ENCODE data around the gene BRD7. TPM values are rescaled to one million over a fixed set of nuclear protein-coding genes. Genes with fewer than 3 reads are reported as not detected.
"Not testable (repeated sequence)": the region's sequence is repeated elsewhere in the genome, so short reads cannot be mapped to it uniquely, and the experiment has no call there.

The BRD7 gene
- total and polyA plus RNA-seq, 4 donors: 13.3 to 34.3 (median 14.1) TPM

DNA sequence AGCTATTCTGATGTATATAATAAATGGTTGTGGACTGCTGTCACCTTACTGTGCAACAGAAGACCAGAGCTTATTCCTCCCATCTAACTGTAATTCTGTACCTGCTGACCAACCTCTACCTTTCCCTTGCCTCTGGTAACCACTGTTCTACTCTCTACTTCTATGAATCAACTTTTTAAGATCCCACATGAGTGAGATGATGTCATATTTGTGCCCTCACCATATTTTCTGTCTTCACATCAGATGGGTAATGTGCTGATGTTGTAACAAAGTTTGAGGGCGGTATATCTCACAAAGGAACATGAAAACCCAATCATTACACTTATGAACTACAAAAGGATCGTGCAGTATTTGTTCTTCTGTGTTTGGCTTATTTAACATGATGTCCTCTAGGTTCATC is 16.8 kb downstream of the BRD7 start:
- DNase-seq (ENCODE audit: low spot score): no peak
- TF ChIP-seq, protein P1, sequence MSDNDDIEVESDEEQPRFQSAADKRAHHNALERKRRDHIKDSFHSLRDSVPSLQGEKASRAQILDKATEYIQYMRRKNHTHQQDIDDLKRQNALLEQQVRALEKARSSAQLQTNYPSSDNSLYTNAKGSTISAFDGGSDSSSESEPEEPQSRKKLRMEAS (IDR thresholded peaks at IDR 0.05): no peak
- TF ChIP-seq ZBTB33 (IDR thresholded peaks at IDR 0.05): no peak
- TF ChIP-seq SP1 (IDR thresholded peaks at IDR 0.05): no peak
- TF ChIP-seq GABPA (IDR thresholded peaks at IDR 0.05 in 1 of 2, conservative IDR thresholded peaks at IDR 0.05 in 1 of 2): no peak
- no peak for TF ChIP-seq NR2F2 (IDR thresholded peaks at IDR 0.05)
- TF ChIP-seq FOXA1 (IDR thresholded peaks at IDR 0.05): no peak
- TF ChIP-seq HNF4A (conservative IDR thresholded peaks at IDR 0.05): no peak
- TF ChIP-seq RXRA (IDR thresholded peaks at IDR 0.05): no peak
- no peak for TF ChIP-seq HNF4G (IDR thresholded peaks at IDR 0.05)
- no peak for TF ChIP-seq RAD21 (IDR thresholded peaks at IDR 0.05)
- no peak for TF ChIP-seq FOXA2 (IDR thresholded peaks at IDR 0.05)
- TF ChIP-seq TAF1 (conservative IDR thresholded peaks at IDR 0.05): no peak
- Histone ChIP-seq H3K9ac (ENCODE audit: low read depth in 1 of 2, low read length in 2 of 2) (no peak overlapping the region), H3K4me3 (ENCODE audit: low read depth in 1 of 3, low read length in 3 of 3) (no peak overlapping the region), H3K36me3 (ENCODE audit: control insufficient read depth in 4 of 4, insufficient read depth in 3 of 4, low read depth in 1 of 4, low read length in 3 of 4) (peaks cover 0 to 28% (median 19%) of the 10 kb centered on the region in 4 donors), H3K27ac (ENCODE audit: low read depth in 1 of 2, low read length in 2 of 2) (no peak overlapping the region), H3K27me3 (ENCODE audit: control insufficient read depth in 4 of 4, insufficient read depth in 4 of 4, low read length in 3 of 4) (no peaks in the 10 kb centered on the region), H3K9me3 (ENCODE audit: control insufficient read depth in 4 of 4, low read length in 3 of 4) (no peaks in the 10 kb centered on the region), H3K4me1 (ENCODE audit: control insufficient read depth in 4 of 4, insufficient read depth in 4 of 4, low read length in 3 of 4) (no peaks in the 10 kb centered on the region)
- 95% methylated on average over 2 of the region's 2 CpGs for WGBS

DNA sequence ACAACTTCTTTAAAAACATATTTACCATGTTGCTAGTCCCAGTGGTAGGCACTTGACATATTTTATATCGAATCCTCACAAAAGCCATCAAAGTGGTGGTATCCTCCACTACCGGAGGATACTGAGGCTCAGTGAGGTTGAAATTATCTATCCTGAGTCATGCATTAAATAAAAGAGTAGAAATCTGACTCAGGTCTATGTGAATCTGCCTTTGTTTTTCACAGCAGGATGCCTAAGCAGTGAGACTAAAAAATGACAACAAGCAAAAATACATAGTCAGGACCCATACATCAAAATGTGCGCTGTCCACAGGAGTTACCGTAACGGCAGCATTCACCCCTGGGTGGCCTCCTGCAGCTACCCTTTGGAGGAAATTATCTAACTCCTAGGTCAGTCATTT is 17.7 kb downstream of the BRD7 start:
- H3K36me3 ChIP-seq (ENCODE audit: control insufficient read depth in 4 of 4, insufficient read depth in 3 of 4, low read depth in 1 of 4, low read length in 3 of 4): peaks cover 0 to 28% (median 19%) of the 10 kb centered on the region in 4 donors
- no peaks in the 10 kb centered on the region for H3K4me1 ChIP-seq (ENCODE audit: control insufficient read depth in 4 of 4, insufficient read depth in 4 of 4, low read length in 3 of 4)
- no peak for TF ChIP-seq TAF1 (conservative IDR thresholded peaks at IDR 0.05)
- TF ChIP-seq FOXA1 (IDR thresholded peaks at IDR 0.05): no peak
- TF ChIP-seq GABPA (IDR thresholded peaks at IDR 0.05 in 1 of 2, conservative IDR thresholded peaks at IDR 0.05 in 1 of 2): no peak
- no peak for TF ChIP-seq NR2F2 (IDR thresholded peaks at IDR 0.05)
- no peak overlapping the region for H3K27ac ChIP-seq (ENCODE audit: low read depth in 1 of 2, low read length in 2 of 2)
- no peaks in the 10 kb centered on the region for H3K9me3 ChIP-seq (ENCODE audit: control insufficient read depth in 4 of 4, low read length in 3 of 4)
- H3K27me3 ChIP-seq (ENCODE audit: control insufficient read depth in 4 of 4, insufficient read depth in 4 of 4, low read length in 3 of 4): no peaks in the 10 kb centered on the region
- WGBS: 96% methylated on average over 5 of the region's 5 CpGs
- H3K9ac ChIP-seq (ENCODE audit: low read depth in 1 of 2, low read length in 2 of 2): no peak overlapping the region
- no peak for DNase-seq (ENCODE audit: low spot score)
- no peak overlapping the region for H3K4me3 ChIP-seq (ENCODE audit: low read depth in 1 of 3, low read length in 3 of 3)

DNA sequence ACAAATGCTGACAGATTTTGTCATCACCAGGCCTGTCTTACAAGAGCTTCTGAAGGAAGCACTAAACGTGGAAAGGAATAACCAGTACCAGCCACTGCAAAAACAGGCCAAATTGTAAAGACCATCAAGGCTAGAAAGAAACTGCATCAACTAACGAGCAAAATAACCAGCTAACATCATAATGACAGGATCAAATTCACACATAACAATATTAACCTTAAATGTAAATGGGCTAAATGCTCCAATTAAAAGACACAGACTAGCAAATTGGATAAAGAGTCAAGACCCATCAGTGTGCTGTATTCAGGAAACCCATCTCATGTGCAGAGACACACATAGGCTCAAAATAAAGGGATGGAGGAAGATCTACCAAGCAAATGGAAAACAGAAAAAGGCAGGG is 23.6 kb downstream of the BRD7 start:
- 96% methylated on average over 2 of the region's 2 CpGs for WGBS

DNA sequence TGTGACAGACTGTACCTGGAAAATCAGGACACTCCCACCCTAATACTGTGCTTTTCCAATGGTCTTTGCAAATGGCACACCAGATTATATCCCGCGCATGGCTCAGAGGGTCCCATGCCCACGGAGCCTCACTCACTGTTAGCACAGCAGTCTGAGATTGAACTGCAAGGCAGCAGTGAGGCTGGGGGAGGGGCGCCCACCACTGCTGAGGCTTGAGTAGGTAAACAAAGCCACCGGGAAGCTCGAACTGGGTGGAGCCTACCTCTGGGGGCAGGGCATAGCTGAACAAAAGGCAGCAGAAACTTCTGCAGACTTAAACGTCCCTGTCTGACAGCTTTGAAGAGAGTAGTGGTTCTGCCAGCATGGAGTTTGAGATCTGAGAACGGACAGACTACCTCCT is 25.2 kb downstream of the BRD7 start:
- peaks cover 2 to 16% (median 12%) of the 10 kb centered on the region in 4 donors for H3K36me3 ChIP-seq (ENCODE audit: control insufficient read depth in 4 of 4, insufficient read depth in 3 of 4, low read depth in 1 of 4, low read length in 3 of 4)
- H3K27ac ChIP-seq (ENCODE audit: low read depth in 1 of 2, low read length in 2 of 2); H3K4me1 ChIP-seq (ENCODE audit: control insufficient read depth in 4 of 4, insufficient read depth in 4 of 4, low read length in 3 of 4); DNase-seq (ENCODE audit: low spot score); H3K27me3 ChIP-seq (ENCODE audit: control insufficient read depth in 4 of 4, insufficient read depth in 4 of 4, low read length in 3 of 4); H3K9me3 ChIP-seq (ENCODE audit: control insufficient read depth in 4 of 4, low read length in 3 of 4); H3K4me3 ChIP-seq (ENCODE audit: low read depth in 1 of 3, low read length in 3 of 3); H3K9ac ChIP-seq (ENCODE audit: low read depth in 1 of 2, low read length in 2 of 2): not testable (repeated sequence)
- 87% methylated on average over 8 of the region's 8 CpGs for WGBS

More for the DNA sequence above, 23.6 kb downstream of the BRD7 start:
- not testable (repeated sequence) for H3K4me3 ChIP-seq (ENCODE audit: low read depth in 1 of 3, low read length in 3 of 3); H3K9me3 ChIP-seq (ENCODE audit: control insufficient read depth in 4 of 4, low read length in 3 of 4); H3K4me1 ChIP-seq (ENCODE audit: control insufficient read depth in 4 of 4, insufficient read depth in 4 of 4, low read length in 3 of 4); H3K27me3 ChIP-seq (ENCODE audit: control insufficient read depth in 4 of 4, insufficient read depth in 4 of 4, low read length in 3 of 4); H3K27ac ChIP-seq (ENCODE audit: low read depth in 1 of 2, low read length in 2 of 2); DNase-seq (ENCODE audit: low spot score); H3K9ac ChIP-seq (ENCODE audit: low read depth in 1 of 2, low read length in 2 of 2)
- H3K36me3 ChIP-seq (ENCODE audit: control insufficient read depth in 4 of 4, insufficient read depth in 3 of 4, low read depth in 1 of 4, low read length in 3 of 4): peaks cover 2 to 13% (median 10%) of the 10 kb centered on the region in 4 donors

Measured in liver (tissue), 9 donors.